Central memory CD8-positive, alpha-beta T cell (primary cell): ENCODE results near the gene KLF2.

Experiments used
- ATAC-seq: fragments of 150-1000 bp; cut with Tn5 transposase; replicated peaks from 2 replicates; pipeline ENCODE4 v1.10.0; 2022; ENCODE audit warnings: mild to moderate bottlenecking, moderate FRiP score, moderate number of reproducible peaks; ENCODE audit not compliant: poor library complexity, severe bottlenecking; ENCODE audit errors: extremely low read depth
- DNase-seq, 2 donors: peaks; one replicate each; pipeline ENCODE4 v3.0.0; 2021; ENCODE audit warnings: low spot score in 2 of 2
- H3K27ac Mint-ChIP-seq: one replicate; pipeline ENCODE4 v1.8.0; 2022; ENCODE audit warnings: low read depth, mild to moderate bottlenecking, moderate library complexity, mixed read lengths
- H3K27me3 Mint-ChIP-seq: one replicate; pipeline ENCODE4 v1.8.0; 2022; ENCODE audit warnings: mixed read lengths
- H3K36me3 Mint-ChIP-seq: one replicate; pipeline ENCODE4 v1.8.0; 2022; ENCODE audit warnings: mild to moderate bottlenecking, moderate library complexity, mixed read lengths; ENCODE audit not compliant: insufficient read depth
- H3K4me1 Mint-ChIP-seq: one replicate; pipeline ENCODE4 v1.8.0; 2022; ENCODE audit warnings: mixed read lengths
- H3K4me3 Mint-ChIP-seq: one replicate; pipeline ENCODE4 v1.8.0; 2022; ENCODE audit warnings: mild to moderate bottlenecking, moderate library complexity, mixed read lengths
- H3K9me3 Mint-ChIP-seq: one replicate; pipeline ENCODE4 v1.8.0; 2022; ENCODE audit warnings: mixed read lengths

The KLF2 gene

GRCh38 chr19:16361926-16362325, 37.3 kb downstream of the KLF2 start:
- ATAC-seq: no peak
- Mint-ChIP-seq H3K4me3 (peak overlapping the region; percentile 18), H3K36me3 (peaks cover 12% of the 10 kb centered on the region), H3K27ac (no peak overlapping the region), H3K9me3 (no peaks in the 10 kb centered on the region), H3K4me1 (peaks cover 30% of the 10 kb centered on the region), H3K27me3 (no peaks in the 10 kb centered on the region)
- no peak for DNase-seq

GRCh38 chr19:16363133-16363851, 38.7 kb downstream of the KLF2 start:
- H3K4me1 Mint-ChIP-seq: peaks cover 23% of the 10 kb centered on the region
- no peak for ATAC-seq

GRCh38 chr19:16363852-16364230, 39.2 kb downstream of the KLF2 start:
- Mint-ChIP-seq H3K9me3 (no peaks in the 10 kb centered on the region), H3K4me1 (peaks cover 18% of the 10 kb centered on the region), H3K27me3 (no peaks in the 10 kb centered on the region), H3K4me3 (peak overlapping the region; percentile 40), H3K36me3 (peaks cover 17% of the 10 kb centered on the region), H3K27ac (no peak overlapping the region)
- ATAC-seq (no peak), DNase-seq (no peak)

More at GRCh38 chr19:16363133-16363851, 38.7 kb downstream of the KLF2 start:
- Mint-ChIP-seq H3K9me3 (no peaks in the 10 kb centered on the region), H3K4me3 (peak overlapping the region; percentile 40), H3K27ac (no peak overlapping the region), H3K27me3 (no peaks in the 10 kb centered on the region), H3K36me3 (peaks cover 19% of the 10 kb centered on the region)
- DNase-seq: no peak

GRCh38 chr19:16364231-16364865, 39.7 kb downstream of the KLF2 start:
- Mint-ChIP-seq H3K4me3 (peak overlapping the region; percentile 40), H3K36me3 (peaks cover 16% of the 10 kb centered on the region), H3K4me1 (peaks cover 13% of the 10 kb centered on the region), H3K9me3 (no peaks in the 10 kb centered on the region), H3K27ac (no peak overlapping the region), H3K27me3 (no peaks in the 10 kb centered on the region)
- DNase-seq: no peak
- ATAC-seq: no peak

- Mint-ChIP-seq H3K27ac (no peak overlapping the region), H3K36me3 (peaks cover 16% of the 10 kb centered on the region), H3K9me3 (no peaks in the 10 kb centered on the region), H3K27me3 (no peaks in the 10 kb centered on the region), H3K4me1 (peaks cover 12% of the 10 kb centered on the region), H3K4me3 (no peak overlapping the region)
- no peak for ATAC-seq
- no peak for DNase-seq
Measured at GRCh38 chr19:16365300-16365996, 40.8 kb downstream of the KLF2 start.

- Mint-ChIP-seq H3K27me3 (no peaks in the 10 kb centered on the region), H3K27ac (no peak overlapping the region), H3K4me1 (peaks cover 12% of the 10 kb centered on the region), H3K4me3 (no peak overlapping the region), H3K36me3 (peaks cover 17% of the 10 kb centered on the region), H3K9me3 (no peaks in the 10 kb centered on the region)
- DNase-seq (no peak), ATAC-seq (no peak)
Measured at GRCh38 chr19:16366056-16366432, 41.4 kb downstream of the KLF2 start.

GRCh38 chr19:16366433-16367260, 42.0 kb downstream of the KLF2 start:
- Mint-ChIP-seq H3K4me3 (no peak overlapping the region), H3K9me3 (no peaks in the 10 kb centered on the region), H3K27ac (no peak overlapping the region), H3K36me3 (peaks cover 23% of the 10 kb centered on the region), H3K4me1 (peaks cover 7% of the 10 kb centered on the region), H3K27me3 (no peaks in the 10 kb centered on the region)
- ATAC-seq (peak; percentile 25), DNase-seq (peak in 1 of 2 donors; percentile 60)

GRCh38 chr19:16367261-16367683, 42.6 kb downstream of the KLF2 start:
- H3K27ac Mint-ChIP-seq: no peak overlapping the region
- peaks cover 1% of the 10 kb centered on the region for H3K4me1 Mint-ChIP-seq
- no peak overlapping the region for H3K4me3 Mint-ChIP-seq
- ATAC-seq: peak; percentile 10
- H3K9me3 Mint-ChIP-seq: no peaks in the 10 kb centered on the region
- H3K36me3 Mint-ChIP-seq: peaks cover 24% of the 10 kb centered on the region
- peak in 1 of 2 donors; percentile 66 for DNase-seq
- H3K27me3 Mint-ChIP-seq: no peaks in the 10 kb centered on the region

- Mint-ChIP-seq H3K9me3 (no peaks in the 10 kb centered on the region), H3K4me3 (no peak overlapping the region), H3K36me3 (peaks cover 24% of the 10 kb centered on the region), H3K27me3 (no peaks in the 10 kb centered on the region), H3K4me1 (peaks cover 11% of the 10 kb centered on the region), H3K27ac (no peak overlapping the region)
- ATAC-seq: peak; percentile 27
- peak; percentile 51 to 67 for DNase-seq
Measured at GRCh38 chr19:16368385-16369305, 44.0 kb downstream of the KLF2 start.

GRCh38 chr19:16369306-16369663, 44.7 kb downstream of the KLF2 start:
- no peak overlapping the region for H3K4me3 Mint-ChIP-seq
- peaks cover 24% of the 10 kb centered on the region for H3K36me3 Mint-ChIP-seq
- H3K27me3 Mint-ChIP-seq: no peaks in the 10 kb centered on the region
- no peak for ATAC-seq
- no peak overlapping the region for H3K27ac Mint-ChIP-seq
- DNase-seq: no peak
- no peaks in the 10 kb centered on the region for H3K9me3 Mint-ChIP-seq
- H3K4me1 Mint-ChIP-seq: peaks cover 17% of the 10 kb centered on the region

GRCh38 chr19:16369664-16370576, 45.3 kb downstream of the KLF2 start:
- Mint-ChIP-seq H3K36me3 (peaks cover 25% of the 10 kb centered on the region), H3K9me3 (no peaks in the 10 kb centered on the region), H3K27ac (no peak overlapping the region), H3K4me3 (no peak overlapping the region), H3K4me1 (peaks cover 24% of the 10 kb centered on the region), H3K27me3 (no peaks in the 10 kb centered on the region)
- DNase-seq: peak; percentile 67 to 87
- peak; percentile 59 for ATAC-seq
